HG03045 (cell line): ENCODE measurements around the gene TMEM181.

Source experiments
- ATAC-seq: cut with Tn5 transposase; IDR thresholded peaks from one replicate; pipeline ENCODE4 v1.9.1; 2021; ENCODE audit warnings: mild to moderate bottlenecking, moderate library complexity; ENCODE audit not compliant: unreplicated experiment

TMEM181 gene

GRCh38 chr6:158677906-158678578 is 118.2 kb downstream of the TMEM181 start:
- no peak for ATAC-seq

GRCh38 chr6:158680015-158680414 is 120.1 kb downstream of the TMEM181 start:
- ATAC-seq = no peak

- no peak for ATAC-seq
These were observed 120.6 kb downstream of the TMEM181 start for GRCh38 chr6:158680481-158680880.

GRCh38 chr6:158684311-158684710 is 124.4 kb downstream of the TMEM181 start:
- ATAC-seq = no peak

GRCh38 chr6:158684745-158685324 is 124.9 kb downstream of the TMEM181 start:
- no peak for ATAC-seq
